CD8-positive, alpha-beta memory T cell (primary cell): ENCODE data around the gene ZNF624. TPM values are rescaled to one million over a fixed set of nuclear protein-coding genes. Genes with fewer than 3 reads are reported as not detected.
A peak's percentile ranks its signal among the peaks of the same experiment; 100 is the strongest.
"Not testable (repeated sequence)": the region's sequence is repeated elsewhere in the genome, so short reads cannot be mapped to it uniquely, and the experiment has no call there.

Source experiments
- CTCF ChIA-PET: fragments of 350-600 bp; sonication (Branson Sonifier 250); formaldehyde crosslinking; loops from one replicate; lab custom pipeline; 2021; ENCODE audit warnings: antibody characterized with exemption; lab: Charles Lee
- POLR2A ChIA-PET: fragments of 350-600 bp; sonication (Branson Sonifier 250); formaldehyde crosslinking; loops from one replicate; lab custom pipeline; 2021; ENCODE audit warnings: antibody characterized with exemption; lab: Charles Lee
- DNase-seq, 5 donors: peaks; one replicate each; pipeline versions ENCODE4 v3.0.0 to v3.0.0-alpha.2; 2020 to 2022; ENCODE audit warnings: mixed read lengths in 1 of 5
- H3K27ac ChIP-seq: one replicate; pipeline ENCODE4 v1.7.0; 2013; ENCODE audit warnings: low read depth, mild to moderate bottlenecking, low read length, moderate library complexity
- H3K27me3 ChIP-seq: 2 replicates; pipeline ENCODE4 v1.7.0; 2013; ENCODE audit warnings: low read length, mild to moderate bottlenecking; ENCODE audit not compliant: insufficient read depth, poor library complexity, severe bottlenecking
- H3K36me3 ChIP-seq: 2 replicates; pipeline ENCODE4 v1.7.0; 2013; ENCODE audit warnings: mild to moderate bottlenecking, low read length, moderate library complexity; ENCODE audit not compliant: insufficient read depth
- H3K4me1 ChIP-seq: 2 replicates; pipeline ENCODE4 v1.7.0; 2013; ENCODE audit warnings: mild to moderate bottlenecking, low read length, moderate library complexity; ENCODE audit not compliant: insufficient read depth
- H3K4me3 ChIP-seq: 2 replicates; pipeline ENCODE4 v1.7.0; 2013; ENCODE audit warnings: mild to moderate bottlenecking, low read length
- H3K9me3 ChIP-seq: 2 replicates; pipeline ENCODE4 v1.7.0; 2013; ENCODE audit warnings: mild to moderate bottlenecking, low read length
- H3K27ac Mint-ChIP-seq, 8 donors: one replicate each; pipeline ENCODE4 v1.8.0; 2020 to 2021; ENCODE audit warnings: mixed read lengths in 8 of 8, mild to moderate bottlenecking in 6 of 8, inconsistent platforms in 3 of 8, moderate library complexity in 3 of 8
- H3K27me3 Mint-ChIP-seq, 2 donors: one replicate each; pipeline ENCODE4 v1.8.0; 2020 to 2021; ENCODE audit warnings: mixed read lengths in 2 of 2, mild to moderate bottlenecking in 1 of 2, moderate library complexity in 1 of 2
- H3K36me3 Mint-ChIP-seq, 3 donors: one replicate each; pipeline ENCODE4 v1.8.0; 2020 to 2021; ENCODE audit warnings: mixed read lengths in 3 of 3, inconsistent platforms in 1 of 3, mild to moderate bottlenecking in 1 of 3
- H3K4me1 Mint-ChIP-seq, 3 donors: one replicate each; pipeline ENCODE4 v1.8.0; 2020 to 2021; ENCODE audit warnings: mixed read lengths in 3 of 3, inconsistent platforms in 1 of 3, mild to moderate bottlenecking in 1 of 3
- H3K4me3 Mint-ChIP-seq, 7 donors: one replicate each; pipeline ENCODE4 v1.8.0; 2020 to 2021; ENCODE audit warnings: mixed read lengths in 7 of 7, mild to moderate bottlenecking in 6 of 7, moderate library complexity in 4 of 7, inconsistent platforms in 2 of 7
- H3K9me3 Mint-ChIP-seq, 5 donors: one replicate each; pipeline ENCODE4 v1.8.0; 2020 to 2022; ENCODE audit warnings: mixed read lengths in 5 of 5, mild to moderate bottlenecking in 3 of 5, moderate library complexity in 2 of 5, inconsistent platforms in 1 of 5
- polyA plus RNA-seq: library from polyadenylated mRNA; unstranded; fragments of 300-500 nt; fragmentation: Illumina TruSeq; gene quantifications from one replicate; pipeline ENCODE4 v1.2.3, GENCODE V29; 2021
- total RNA-seq, 2 experiments: library from RNA; stranded (reverse); gene quantifications; one replicate each; pipeline ENCODE4 v1.2.3, GENCODE V29; 2021

ZNF624 gene
- total and polyA plus RNA-seq, 3 experiments from 2014 or later: 3.3 to 5.8 (median 5.3) TPM

GRCh38 chr17:16676676-16677268 lies 23.1 kb upstream of the ZNF624 start:
- POLR2A ChIA-PET: no interaction called here
- Histone ChIP-seq H3K27me3 (no peaks in the 10 kb centered on the region), H3K9me3 (no peaks in the 10 kb centered on the region), H3K4me1 (no peaks in the 10 kb centered on the region), H3K27ac (no peak overlapping the region), H3K4me3 (no peak overlapping the region), H3K36me3 (no peaks in the 10 kb centered on the region)
- H3K27me3 Mint-ChIP-seq: peaks cover 6 to 28% of the 10 kb centered on the region in 2 donors
- no peak overlapping the region for H3K27ac Mint-ChIP-seq
- no peak overlapping the region for H3K4me3 Mint-ChIP-seq
- DNase-seq: no peak
- CTCF ChIA-PET: no interaction called here
- H3K9me3 Mint-ChIP-seq: no peaks in the 10 kb centered on the region
- H3K36me3 Mint-ChIP-seq: no peaks in the 10 kb centered on the region
- H3K4me1 Mint-ChIP-seq: no peaks in the 10 kb centered on the region

GRCh38 chr17:16666907-16667636 lies 13.4 kb upstream of the ZNF624 start:
- H3K27me3 ChIP-seq, H3K4me1 ChIP-seq, H3K9me3 Mint-ChIP-seq, CTCF ChIA-PET, H3K4me1 Mint-ChIP-seq, H3K27ac Mint-ChIP-seq, H3K36me3 ChIP-seq, POLR2A ChIA-PET, H3K9me3 ChIP-seq, H3K4me3 ChIP-seq, H3K36me3 Mint-ChIP-seq, H3K27ac ChIP-seq: not testable (repeated sequence)
- peaks cover 27 to 58% of the 10 kb centered on the region in 2 donors for H3K27me3 Mint-ChIP-seq
- H3K4me3 Mint-ChIP-seq: peak overlapping the region in 6 of 7 donors; percentile 45 to 88 (median 66)
- DNase-seq: peak in 1 of 5 donors; percentile 9

- H3K4me1 Mint-ChIP-seq, POLR2A ChIA-PET, H3K27ac Mint-ChIP-seq, H3K4me3 ChIP-seq, H3K4me1 ChIP-seq, H3K4me3 Mint-ChIP-seq, H3K36me3 Mint-ChIP-seq, H3K27ac ChIP-seq, H3K36me3 ChIP-seq, H3K27me3 ChIP-seq, H3K9me3 Mint-ChIP-seq, DNase-seq, H3K9me3 ChIP-seq, CTCF ChIA-PET: not testable (repeated sequence)
- peaks cover 27 to 55% of the 10 kb centered on the region in 2 donors for H3K27me3 Mint-ChIP-seq
These were observed 12.9 kb upstream of the ZNF624 start for GRCh38 chr17:16666553-16666906.

GRCh38 chr17:16662936-16663335 lies 9.3 kb upstream of the ZNF624 start:
- CTCF ChIA-PET: no interaction called here
- peaks cover 4% of the 10 kb centered on the region in 3 donors for H3K4me1 Mint-ChIP-seq
- no peak overlapping the region for H3K4me3 Mint-ChIP-seq
- Histone ChIP-seq H3K9me3 (no peaks in the 10 kb centered on the region), H3K27ac (no peak overlapping the region), H3K27me3 (no peaks in the 10 kb centered on the region), H3K4me3 (no peak overlapping the region), H3K36me3 (no peaks in the 10 kb centered on the region), H3K4me1 (no peaks in the 10 kb centered on the region)
- no peak overlapping the region for H3K27ac Mint-ChIP-seq
- POLR2A ChIA-PET: no interaction called here
- H3K9me3 Mint-ChIP-seq: peaks cover 0 to 2% (median 0%) of the 10 kb centered on the region in 5 donors
- peaks cover 0 to 4% (median 0%) of the 10 kb centered on the region in 3 donors for H3K36me3 Mint-ChIP-seq
- no peak for DNase-seq
- peaks cover 14 to 42% of the 10 kb centered on the region in 2 donors for H3K27me3 Mint-ChIP-seq

- Mint-ChIP-seq H3K27ac (no peak overlapping the region), H3K36me3 (peaks cover 0 to 4% (median 2%) of the 10 kb centered on the region in 3 donors), H3K4me3 (no peak overlapping the region), H3K27me3 (peaks cover 8 to 46% of the 10 kb centered on the region in 2 donors), H3K9me3 (peaks cover 0 to 2% (median 0%) of the 10 kb centered on the region in 5 donors), H3K4me1 (no peaks in the 10 kb centered on the region)
- H3K4me1 ChIP-seq: no peaks in the 10 kb centered on the region
- no peak for DNase-seq
- CTCF ChIA-PET: no interaction called here
- no peaks in the 10 kb centered on the region for H3K36me3 ChIP-seq
- no peak overlapping the region for H3K4me3 ChIP-seq
- POLR2A ChIA-PET: no interaction called here
- no peak overlapping the region for H3K27ac ChIP-seq
- H3K27me3 ChIP-seq: no peaks in the 10 kb centered on the region
- no peaks in the 10 kb centered on the region for H3K9me3 ChIP-seq
These were observed 7.6 kb upstream of the ZNF624 start for GRCh38 chr17:16661217-16661616.

- peak overlapping the region; percentile 49 for H3K27ac ChIP-seq
- H3K4me1 ChIP-seq: peaks cover 11% of the 10 kb centered on the region
- peak overlapping the region; percentile 72 for H3K4me3 ChIP-seq
- ChIA-PET CTCF (interaction anchor here (1.6 kb wide), 1 partner anchor 20 kb away, joined by 3 read pairs; no protein-coding TSS in a partner anchor), POLR2A (no interaction called here)
- no peak for DNase-seq
- Mint-ChIP-seq H3K27ac (peak overlapping the region in 7 of 8 donors; percentile 10 to 86 (median 56)), H3K9me3 (no peaks in the 10 kb centered on the region), H3K4me3 (peak overlapping the region; percentile 79 to 95 (median 87)), H3K4me1 (peaks cover 18 to 20% (median 18%) of the 10 kb centered on the region in 3 donors), H3K36me3 (peaks cover 0 to 18% (median 6%) of the 10 kb centered on the region in 3 donors), H3K27me3 (peaks cover 0 to 10% of the 10 kb centered on the region in 2 donors)
- no peaks in the 10 kb centered on the region for H3K36me3 ChIP-seq
- H3K9me3 ChIP-seq: no peaks in the 10 kb centered on the region
- H3K27me3 ChIP-seq: no peaks in the 10 kb centered on the region
These were observed 743 bp downstream of the ZNF624 start for GRCh38 chr17:16652847-16653366.

GRCh38 chr17:16652252-16652651 lies 1.4 kb downstream of the ZNF624 start:
- H3K27ac Mint-ChIP-seq: peak overlapping the region in 4 of 8 donors; percentile 17 to 87 (median 34)
- H3K4me1 ChIP-seq: peaks cover 11% of the 10 kb centered on the region
- H3K4me3 Mint-ChIP-seq: peak overlapping the region; percentile 21 to 89 (median 70)
- peaks cover 18 to 20% (median 18%) of the 10 kb centered on the region in 3 donors for H3K4me1 Mint-ChIP-seq
- no peak for DNase-seq
- H3K9me3 ChIP-seq: no peaks in the 10 kb centered on the region
- H3K36me3 Mint-ChIP-seq: peaks cover 0 to 23% (median 6%) of the 10 kb centered on the region in 3 donors
- peaks cover 0 to 3% of the 10 kb centered on the region in 2 donors for H3K27me3 Mint-ChIP-seq
- H3K4me3 ChIP-seq: no peak overlapping the region
- no peaks in the 10 kb centered on the region for H3K36me3 ChIP-seq
- H3K27ac ChIP-seq: no peak overlapping the region
- POLR2A ChIA-PET: interaction anchor here (0.5 kb wide), 1 partner anchor 1528 kb away, joined by 5 read pairs; no protein-coding TSS in a partner anchor
- CTCF ChIA-PET: interaction anchor here (1.6 kb wide), 1 partner anchor 19 kb away, joined by 3 read pairs; no protein-coding TSS in a partner anchor
- H3K27me3 ChIP-seq: no peaks in the 10 kb centered on the region
- H3K9me3 Mint-ChIP-seq: no peaks in the 10 kb centered on the region

GRCh38 chr17:16649585-16649984 lies 4.1 kb downstream of the ZNF624 start:
- no peak overlapping the region for H3K27ac Mint-ChIP-seq

More at GRCh38 chr17:16649585-16649984, 4.1 kb downstream of the ZNF624 start:
- Mint-ChIP-seq H3K4me1 (peaks cover 18 to 20% (median 18%) of the 10 kb centered on the region in 3 donors), H3K36me3 (peaks cover 3 to 39% (median 12%) of the 10 kb centered on the region in 3 donors), H3K4me3 (no peak overlapping the region), H3K27me3 (no peaks in the 10 kb centered on the region), H3K9me3 (no peaks in the 10 kb centered on the region)
- ChIA-PET POLR2A (no interaction called here), CTCF (no interaction called here)
- Histone ChIP-seq H3K4me1 (peaks cover 11% of the 10 kb centered on the region), H3K36me3 (no peaks in the 10 kb centered on the region), H3K27me3 (no peaks in the 10 kb centered on the region), H3K9me3 (no peaks in the 10 kb centered on the region), H3K27ac (no peak overlapping the region), H3K4me3 (no peak overlapping the region)
- DNase-seq: no peak
